GM12891 (cell line): Measurements from ENCODE around the gene TMEM59.

Experiments
- POLR2A ChIP-seq: IDR thresholded peaks from 2 replicates; pipeline ENCODE4 v1.6.1; 2011; ENCODE audit warnings: low read depth, low read length, control low read depth
- POLR2AphosphoS5 ChIP-seq: IDR thresholded peaks from 2 replicates; pipeline ENCODE4 v1.6.1; 2011; ENCODE audit warnings: low read depth, low read length, control low read depth
- TAF1 ChIP-seq: IDR thresholded peaks from 2 replicates; pipeline ENCODE4 v1.6.1; 2011; ENCODE audit warnings: low read depth, low read length, control low read depth

- no peak for TF ChIP-seq POLR2A
- no peak for TF ChIP-seq TAF1
- TF ChIP-seq POLR2AphosphoS5 = no peak
These were observed 51.4 kb downstream of the TMEM59 start for GRCh38 chr1:54001591-54001990.
